ENCODE results near the gene MORF4L1.
"Not testable (repeated sequence)": the region's sequence is repeated elsewhere in the genome, so short reads cannot be mapped to it uniquely, and the experiment has no call there.

The MORF4L1 gene

GRCh38 chr15:78872155-78872971, at the start of gene MORF4L1:
TSS of gene MORF4L1 (plus strand) at chr15:78872890. CDS start at chr15:78873018, 128 bp downstream.
- DNase-seq = peak; percentile 97 to 98

GRCh38 chr15:78828920-78829319, 43.8 kb upstream of the MORF4L1 start:
- no peak for DNase-seq

- no peak for DNase-seq
Observed at GRCh38 chr15:78830514-78831228, 42.0 kb upstream of the MORF4L1 start.

- no peak for DNase-seq
Observed at GRCh38 chr15:78831229-78832207, 41.2 kb upstream of the MORF4L1 start.

GRCh38 chr15:78836333-78836732, 36.4 kb upstream of the MORF4L1 start:
- no peak for DNase-seq

GRCh38 chr15:78837131-78837530, 35.6 kb upstream of the MORF4L1 start:
- no peak for DNase-seq

GRCh38 chr15:78837543-78837942, 35.1 kb upstream of the MORF4L1 start:
- DNase-seq = no peak

- no peak for DNase-seq
Observed at GRCh38 chr15:78838489-78838888, 34.2 kb upstream of the MORF4L1 start.

- not testable (repeated sequence) for DNase-seq
Observed at GRCh38 chr15:78839151-78839550, 33.5 kb upstream of the MORF4L1 start.

- DNase-seq = peak in 1 of 2 donors; percentile 11
Observed at GRCh38 chr15:78840661-78841375, 31.9 kb upstream of the MORF4L1 start.

GRCh38 chr15:78841376-78841706, 31.3 kb upstream of the MORF4L1 start:
- DNase-seq = no peak

- DNase-seq = no peak
Observed at GRCh38 chr15:78841891-78842290, 30.8 kb upstream of the MORF4L1 start.

GRCh38 chr15:78842519-78842918, 30.2 kb upstream of the MORF4L1 start:
- DNase-seq = no peak

GRCh38 chr15:78846906-78847305, 25.8 kb upstream of the MORF4L1 start:
- not testable (repeated sequence) for DNase-seq

- not testable (repeated sequence) for DNase-seq
Observed at GRCh38 chr15:78847387-78847906, 25.2 kb upstream of the MORF4L1 start.

GRCh38 chr15:78850352-78850751, 22.3 kb upstream of the MORF4L1 start:
- no peak for DNase-seq

GRCh38 chr15:78850941-78851755, 21.5 kb upstream of the MORF4L1 start:
- DNase-seq = no peak

- DNase-seq = no peak
Observed at GRCh38 chr15:78853500-78853899, 19.2 kb upstream of the MORF4L1 start.

GRCh38 chr15:78854833-78855372, 17.8 kb upstream of the MORF4L1 start:
- no peak for DNase-seq

- no peak for DNase-seq
Observed at GRCh38 chr15:78855746-78856145, 16.9 kb upstream of the MORF4L1 start.

Data from CD4-positive, alpha-beta T cell treated with Interleukin-4 for 1 hour (primary cell).